Stimulated activated CD8-positive, alpha-beta memory T cell treated with anti-CD3 and anti-CD28 coated beads, Interleukin-15, amount 100 ng/mL, for 4 hours (primary cell): ENCODE measurements around the gene TMEM72.

Experiments
- DNase-seq, 2 donors: peaks; one replicate each; pipeline ENCODE4 v3.0.0-alpha.2; 2020; ENCODE audit warnings: low read depth in 2 of 2

Gene TMEM72

GRCh38 chr10:44954042-44954441, 42.9 kb downstream of the TMEM72 start:
- DNase-seq: no peak

GRCh38 chr10:44954962-44955361, 43.8 kb downstream of the TMEM72 start:
- DNase-seq: no peak

- no peak for DNase-seq
Observed at GRCh38 chr10:44955413-44956070, 44.4 kb downstream of the TMEM72 start.

- no peak for DNase-seq
Observed at GRCh38 chr10:44956226-44956625, 45.1 kb downstream of the TMEM72 start.

- no peak for DNase-seq
Observed at GRCh38 chr10:44956717-44957706, 45.9 kb downstream of the TMEM72 start.

- DNase-seq: no peak
Observed at GRCh38 chr10:44958196-44958897, 47.2 kb downstream of the TMEM72 start.

GRCh38 chr10:44958898-44959246, 47.7 kb downstream of the TMEM72 start:
- DNase-seq: no peak

- DNase-seq: peak; percentile 77 to 78
Observed at GRCh38 chr10:44959247-44960087, 48.3 kb downstream of the TMEM72 start, which contains the start of gene RASSF4. Gene RASSF4 (plus strand): TSS chr10:44959802. CDS start chr10:44970203, 10,401 bp downstream.

- no peak for DNase-seq
Observed at GRCh38 chr10:44960088-44960460, 48.9 kb downstream of the TMEM72 start.

GRCh38 chr10:44960482-44961229, 49.5 kb downstream of the TMEM72 start:
- DNase-seq: no peak

- DNase-seq: no peak
Observed at GRCh38 chr10:44961230-44961571, 50.1 kb downstream of the TMEM72 start.

GRCh38 chr10:44961931-44962750, 51.0 kb downstream of the TMEM72 start:
- no peak for DNase-seq

GRCh38 chr10:44962870-44963738, 52.0 kb downstream of the TMEM72 start:
- DNase-seq: no peak

GRCh38 chr10:44963772-44964633, 52.9 kb downstream of the TMEM72 start:
- DNase-seq: no peak

GRCh38 chr10:44965104-44965503, 54.0 kb downstream of the TMEM72 start:
- no peak for DNase-seq

- no peak for DNase-seq
Observed at GRCh38 chr10:44965651-44966097, 54.5 kb downstream of the TMEM72 start.

- no peak for DNase-seq
Observed at GRCh38 chr10:44966129-44966815, 55.1 kb downstream of the TMEM72 start.
